Upper lobe of left lung (tissue), 4 donors: ENCODE measurements around the gene ZWILCH.

Experiments
- POLR2A ChIP-seq, 4 donors: fragments of 450-650 bp; IDR thresholded peaks; one replicate each; pipeline ENCODE4 v1.5.1; 2016 to 2017; ENCODE audit warnings: antibody characterized with exemption in 4 of 4, mild to moderate bottlenecking in 2 of 4
- TF ChIP-seq, protein P1 (sequence below), 6 experiments: fragments of 450-650 bp in 4 of 6; fragments of 200-600 bp in 2 of 6; sonication (generic) in 2 of 6; IDR thresholded peaks; one replicate each; pipeline ENCODE4 v1.5.1; 2016 to 2019; ENCODE audit warnings: antibody characterized with exemption in 6 of 6

DNA sequence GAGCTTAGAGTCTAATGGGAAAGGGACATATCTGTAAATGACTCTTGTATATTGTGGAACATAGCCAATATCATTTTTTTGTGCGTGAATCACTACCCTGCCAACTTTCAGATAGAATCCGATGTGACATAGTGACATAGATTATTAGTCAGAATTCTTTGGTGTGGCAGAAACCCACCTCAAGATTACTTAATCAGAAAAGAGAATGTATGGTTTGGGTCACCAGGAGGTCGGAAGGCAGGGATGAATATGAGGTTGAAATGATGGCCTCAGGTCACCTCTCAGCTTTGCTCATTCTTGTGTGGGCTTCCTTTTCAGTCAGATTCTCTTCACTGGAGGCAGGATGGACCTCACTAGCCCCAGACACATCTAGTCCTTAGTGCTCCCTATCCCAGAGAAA lies 48.9 kb upstream of the ZWILCH start:
- no peak for TF ChIP-seq POLR2A (IDR thresholded peaks at IDR 0.05)
- TF ChIP-seq, protein P1, sequence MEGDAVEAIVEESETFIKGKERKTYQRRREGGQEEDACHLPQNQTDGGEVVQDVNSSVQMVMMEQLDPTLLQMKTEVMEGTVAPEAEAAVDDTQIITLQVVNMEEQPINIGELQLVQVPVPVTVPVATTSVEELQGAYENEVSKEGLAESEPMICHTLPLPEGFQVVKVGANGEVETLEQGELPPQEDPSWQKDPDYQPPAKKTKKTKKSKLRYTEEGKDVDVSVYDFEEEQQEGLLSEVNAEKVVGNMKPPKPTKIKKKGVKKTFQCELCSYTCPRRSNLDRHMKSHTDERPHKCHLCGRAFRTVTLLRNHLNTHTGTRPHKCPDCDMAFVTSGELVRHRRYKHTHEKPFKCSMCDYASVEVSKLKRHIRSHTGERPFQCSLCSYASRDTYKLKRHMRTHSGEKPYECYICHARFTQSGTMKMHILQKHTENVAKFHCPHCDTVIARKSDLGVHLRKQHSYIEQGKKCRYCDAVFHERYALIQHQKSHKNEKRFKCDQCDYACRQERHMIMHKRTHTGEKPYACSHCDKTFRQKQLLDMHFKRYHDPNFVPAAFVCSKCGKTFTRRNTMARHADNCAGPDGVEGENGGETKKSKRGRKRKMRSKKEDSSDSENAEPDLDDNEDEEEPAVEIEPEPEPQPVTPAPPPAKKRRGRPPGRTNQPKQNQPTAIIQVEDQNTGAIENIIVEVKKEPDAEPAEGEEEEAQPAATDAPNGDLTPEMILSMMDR (IDR thresholded peaks at IDR 0.05) = no peak
